ENCODE data around the gene PCARE.

PCARE gene

GRCh38 chr2:29031046-29031445, 43.3 kb downstream of the PCARE start:
- no peaks in the 10 kb centered on the region for H3K27me3 ChIP-seq (ENCODE audit: insufficient read depth, low read length, poor library complexity)
- no peak overlapping the region for H3K18ac ChIP-seq (ENCODE audit: low read length)
- H2BK5ac ChIP-seq (ENCODE audit: low read length) = no peak overlapping the region
- peaks cover 2% of the 10 kb centered on the region for H3K4me1 ChIP-seq (ENCODE audit: control insufficient read depth, low read depth, low read length)
- H3K56ac ChIP-seq (ENCODE audit: low read length) = no peak overlapping the region
- no peak overlapping the region for H3K4ac ChIP-seq (ENCODE audit: low read depth, low read length)
- H3K79me1 ChIP-seq (ENCODE audit: low read length) = no peaks in the 10 kb centered on the region
- no peaks in the 10 kb centered on the region for H3K36me3 ChIP-seq (ENCODE audit: control insufficient read depth, insufficient read depth, low read length)
- no peak overlapping the region for H3K23ac ChIP-seq (ENCODE audit: low read length)
- H2BK15ac ChIP-seq (replicated peaks; ENCODE audit: low read depth) = no peak overlapping the region
- no peak overlapping the region for H4K5ac ChIP-seq (ENCODE audit: low read length)
- H3K9ac ChIP-seq (ENCODE audit: low read length) = no peak overlapping the region
- no peak overlapping the region for H3K4me3 ChIP-seq (ENCODE audit: low read length)
- no peaks in the 10 kb centered on the region for H3K79me2 ChIP-seq (ENCODE audit: control insufficient read depth, insufficient read depth, low read length)
- no peak for DNase-seq
- no peak overlapping the region for H3K4me2 ChIP-seq (ENCODE audit: low read length)
- H2BK120ac ChIP-seq (ENCODE audit: low read depth, low read length) = no peak overlapping the region
- no peak overlapping the region for H4K8ac ChIP-seq (ENCODE audit: low read depth, low read length)
- no peak overlapping the region for H3K27ac ChIP-seq (ENCODE audit: low read depth, low read length)
- H2AK5ac ChIP-seq (ENCODE audit: low read length) = no peak overlapping the region

GRCh38 chr2:29025711-29026110, 48.6 kb downstream of the PCARE start:
- no peaks in the 10 kb centered on the region for H3K36me3 ChIP-seq (ENCODE audit: control insufficient read depth, insufficient read depth, low read length)
- no peak for DNase-seq
- no peaks in the 10 kb centered on the region for H3K79me2 ChIP-seq (ENCODE audit: control insufficient read depth, insufficient read depth, low read length)
- no peak overlapping the region for H3K4me2 ChIP-seq (ENCODE audit: low read length)
- no peak overlapping the region for H2AK5ac ChIP-seq (ENCODE audit: low read length)
- no peak overlapping the region for H2BK120ac ChIP-seq (ENCODE audit: low read depth, low read length)
- H3K79me1 ChIP-seq (ENCODE audit: low read length) = no peaks in the 10 kb centered on the region
- no peak overlapping the region for H3K4ac ChIP-seq (ENCODE audit: low read depth, low read length)
- H3K4me3 ChIP-seq (ENCODE audit: low read length) = no peak overlapping the region
- no peak overlapping the region for H2BK15ac ChIP-seq (replicated peaks; ENCODE audit: low read depth)
- H3K56ac ChIP-seq (ENCODE audit: low read length) = no peak overlapping the region
- H3K27ac ChIP-seq (ENCODE audit: low read depth, low read length) = no peak overlapping the region
- no peaks in the 10 kb centered on the region for H3K4me1 ChIP-seq (ENCODE audit: control insufficient read depth, low read depth, low read length)
- WGBS (ENCODE audit: extremely low coverage, insufficient coverage, low lambda C conversion rate) = no CpG with 5 or more reads among the region's 3 CpGs
- no peak overlapping the region for H2BK5ac ChIP-seq (ENCODE audit: low read length)
- H4K5ac ChIP-seq (ENCODE audit: low read length) = no peak overlapping the region
- H3K18ac ChIP-seq (ENCODE audit: low read length) = no peak overlapping the region
- H3K27me3 ChIP-seq (ENCODE audit: insufficient read depth, low read length, poor library complexity) = no peaks in the 10 kb centered on the region
- no peak overlapping the region for H4K8ac ChIP-seq (ENCODE audit: low read depth, low read length)
- H3K23ac ChIP-seq (ENCODE audit: low read length) = no peak overlapping the region
- H3K9ac ChIP-seq (ENCODE audit: low read length) = no peak overlapping the region

- H3K4me2 ChIP-seq (ENCODE audit: low read length) = no peak overlapping the region
- H3K4me3 ChIP-seq (ENCODE audit: low read length) = no peak overlapping the region
- no peak overlapping the region for H2BK5ac ChIP-seq (ENCODE audit: low read length)
- no peak overlapping the region for H3K56ac ChIP-seq (ENCODE audit: low read length)
- H3K18ac ChIP-seq (ENCODE audit: low read length) = no peak overlapping the region
- H3K79me1 ChIP-seq (ENCODE audit: low read length) = no peaks in the 10 kb centered on the region
- H4K5ac ChIP-seq (ENCODE audit: low read length) = no peak overlapping the region
- no peaks in the 10 kb centered on the region for H3K27me3 ChIP-seq (ENCODE audit: insufficient read depth, low read length, poor library complexity)
- H3K4ac ChIP-seq (ENCODE audit: low read depth, low read length) = no peak overlapping the region
- H2AK5ac ChIP-seq (ENCODE audit: low read length) = no peak overlapping the region
- H3K36me3 ChIP-seq (ENCODE audit: control insufficient read depth, insufficient read depth, low read length) = no peaks in the 10 kb centered on the region
- no peak overlapping the region for H2BK15ac ChIP-seq (replicated peaks; ENCODE audit: low read depth)
- H4K8ac ChIP-seq (ENCODE audit: low read depth, low read length) = no peak overlapping the region
- no peak overlapping the region for H3K27ac ChIP-seq (ENCODE audit: low read depth, low read length)
- no peak overlapping the region for H3K23ac ChIP-seq (ENCODE audit: low read length)
- no peaks in the 10 kb centered on the region for H3K4me1 ChIP-seq (ENCODE audit: control insufficient read depth, low read depth, low read length)
- no peak for DNase-seq
- no CpG with 5 or more reads among the region's 4 CpGs for WGBS (ENCODE audit: extremely low coverage, insufficient coverage, low lambda C conversion rate)
- H3K79me2 ChIP-seq (ENCODE audit: control insufficient read depth, insufficient read depth, low read length) = no peaks in the 10 kb centered on the region
- H2BK120ac ChIP-seq (ENCODE audit: low read depth, low read length) = no peak overlapping the region
- H3K9ac ChIP-seq (ENCODE audit: low read length) = no peak overlapping the region
Measured at GRCh38 chr2:29024882-29025430, 49.4 kb downstream of the PCARE start.

GRCh38 chr2:29023188-29023587, 51.1 kb downstream of the PCARE start:
- Histone ChIP-seq H4K8ac (ENCODE audit: low read depth, low read length) (no peak overlapping the region), H3K79me1 (ENCODE audit: low read length) (no peaks in the 10 kb centered on the region), H2BK15ac (replicated peaks; ENCODE audit: low read depth) (no peak overlapping the region), H4K5ac (ENCODE audit: low read length) (no peak overlapping the region), H2BK5ac (ENCODE audit: low read length) (no peak overlapping the region), H3K4me3 (ENCODE audit: low read length) (no peak overlapping the region), H3K23ac (ENCODE audit: low read length) (no peak overlapping the region), H3K4ac (ENCODE audit: low read depth, low read length) (no peak overlapping the region), H2BK120ac (ENCODE audit: low read depth, low read length) (no peak overlapping the region), H3K9ac (ENCODE audit: low read length) (no peak overlapping the region), H3K18ac (ENCODE audit: low read length) (no peak overlapping the region), H3K56ac (ENCODE audit: low read length) (peak overlapping the region; percentile 2), H3K4me2 (ENCODE audit: low read length) (no peak overlapping the region), H3K36me3 (ENCODE audit: control insufficient read depth, insufficient read depth, low read length) (no peaks in the 10 kb centered on the region), H3K4me1 (ENCODE audit: control insufficient read depth, low read depth, low read length) (no peaks in the 10 kb centered on the region), H3K27ac (ENCODE audit: low read depth, low read length) (no peak overlapping the region), H2AK5ac (ENCODE audit: low read length) (no peak overlapping the region), H3K27me3 (ENCODE audit: insufficient read depth, low read length, poor library complexity) (no peaks in the 10 kb centered on the region), H3K79me2 (ENCODE audit: control insufficient read depth, insufficient read depth, low read length) (no peaks in the 10 kb centered on the region)
- no peak for DNase-seq
- no CpG with 5 or more reads among the region's 4 CpGs for WGBS (ENCODE audit: extremely low coverage, insufficient coverage, low lambda C conversion rate)

GRCh38 chr2:29022679-29023078, 51.6 kb downstream of the PCARE start:
- no peaks in the 10 kb centered on the region for H3K79me2 ChIP-seq (ENCODE audit: control insufficient read depth, insufficient read depth, low read length)
- peak overlapping the region; percentile 2 for H3K56ac ChIP-seq (ENCODE audit: low read length)
- H3K23ac ChIP-seq (ENCODE audit: low read length) = no peak overlapping the region
- no peak overlapping the region for H3K4me3 ChIP-seq (ENCODE audit: low read length)
- peak; percentile 40 for DNase-seq
- no peak overlapping the region for H3K4me2 ChIP-seq (ENCODE audit: low read length)
- no peaks in the 10 kb centered on the region for H3K27me3 ChIP-seq (ENCODE audit: insufficient read depth, low read length, poor library complexity)
- H3K18ac ChIP-seq (ENCODE audit: low read length) = no peak overlapping the region
- H3K4me1 ChIP-seq (ENCODE audit: control insufficient read depth, low read depth, low read length) = no peaks in the 10 kb centered on the region
- no peak overlapping the region for H2BK5ac ChIP-seq (ENCODE audit: low read length)
- H3K4ac ChIP-seq (ENCODE audit: low read depth, low read length) = no peak overlapping the region
- no peak overlapping the region for H2BK15ac ChIP-seq (replicated peaks; ENCODE audit: low read depth)
- H4K5ac ChIP-seq (ENCODE audit: low read length) = no peak overlapping the region
- no peaks in the 10 kb centered on the region for H3K79me1 ChIP-seq (ENCODE audit: low read length)
- H4K8ac ChIP-seq (ENCODE audit: low read depth, low read length) = no peak overlapping the region
- no peak overlapping the region for H2BK120ac ChIP-seq (ENCODE audit: low read depth, low read length)
- H3K27ac ChIP-seq (ENCODE audit: low read depth, low read length) = no peak overlapping the region
- no peak overlapping the region for H2AK5ac ChIP-seq (ENCODE audit: low read length)
- WGBS (ENCODE audit: extremely low coverage, insufficient coverage, low lambda C conversion rate) = no CpG with 5 or more reads among the region's 6 CpGs
- no peak overlapping the region for H3K9ac ChIP-seq (ENCODE audit: low read length)
- no peaks in the 10 kb centered on the region for H3K36me3 ChIP-seq (ENCODE audit: control insufficient read depth, insufficient read depth, low read length)

- H2AK5ac ChIP-seq (ENCODE audit: low read length) = no peak overlapping the region
- H3K23ac ChIP-seq (ENCODE audit: low read length) = peak overlapping the region; percentile 80
- H2BK15ac ChIP-seq (replicated peaks; ENCODE audit: low read depth) = no peak overlapping the region
- no CpG with 5 or more reads among the region's 11 CpGs for WGBS (ENCODE audit: extremely low coverage, insufficient coverage, low lambda C conversion rate)
- no peak for DNase-seq
- no peaks in the 10 kb centered on the region for H3K79me2 ChIP-seq (ENCODE audit: control insufficient read depth, insufficient read depth, low read length)
- no peak overlapping the region for H3K9ac ChIP-seq (ENCODE audit: low read length)
- H3K27ac ChIP-seq (ENCODE audit: low read depth, low read length) = no peak overlapping the region
- no peak overlapping the region for H4K8ac ChIP-seq (ENCODE audit: low read depth, low read length)
- H3K79me1 ChIP-seq (ENCODE audit: low read length) = no peaks in the 10 kb centered on the region
- H3K27me3 ChIP-seq (ENCODE audit: insufficient read depth, low read length, poor library complexity) = no peaks in the 10 kb centered on the region
- H3K18ac ChIP-seq (ENCODE audit: low read length) = no peak overlapping the region
- no peak overlapping the region for H2BK5ac ChIP-seq (ENCODE audit: low read length)
- no peak overlapping the region for H3K56ac ChIP-seq (ENCODE audit: low read length)
- no peak overlapping the region for H3K4me3 ChIP-seq (ENCODE audit: low read length)
- H2BK120ac ChIP-seq (ENCODE audit: low read depth, low read length) = no peak overlapping the region
- no peak overlapping the region for H3K4ac ChIP-seq (ENCODE audit: low read depth, low read length)
- no peak overlapping the region for H3K4me2 ChIP-seq (ENCODE audit: low read length)
- H4K5ac ChIP-seq (ENCODE audit: low read length) = no peak overlapping the region
- H3K36me3 ChIP-seq (ENCODE audit: control insufficient read depth, insufficient read depth, low read length) = no peaks in the 10 kb centered on the region
- no peaks in the 10 kb centered on the region for H3K4me1 ChIP-seq (ENCODE audit: control insufficient read depth, low read depth, low read length)
Measured at GRCh38 chr2:29021886-29022285, 52.4 kb downstream of the PCARE start.

Data from mesendoderm (in vitro differentiated cells).